ENCODE measurements around the gene SMC3.

Gene SMC3

GRCh38 chr10:110544958-110545537, 22.4 kb upstream of the SMC3 start:
- in situ Hi-C loops (cut with MboI; ENCODE audit: low sequenced_read_pairs): no loop called here

GRCh38 chr10:110546077-110546476, 21.4 kb upstream of the SMC3 start:
- in situ Hi-C loops (cut with MboI; ENCODE audit: low sequenced_read_pairs): no loop called here

- in situ Hi-C loops (cut with MboI; ENCODE audit: low sequenced_read_pairs): no loop called here
Observed at GRCh38 chr10:110546499-110547110, 20.9 kb upstream of the SMC3 start.

GRCh38 chr10:110547139-110547761, 20.2 kb upstream of the SMC3 start:
- in situ Hi-C loops (cut with MboI; ENCODE audit: low sequenced_read_pairs): no loop called here

- in situ Hi-C loops (cut with MboI; ENCODE audit: low sequenced_read_pairs): no loop called here
Observed at GRCh38 chr10:110548002-110548401, 19.5 kb upstream of the SMC3 start.

GRCh38 chr10:110549211-110549610, 18.3 kb upstream of the SMC3 start:
- in situ Hi-C loops (cut with MboI; ENCODE audit: low sequenced_read_pairs): no loop called here

GRCh38 chr10:110553905-110554304, 13.6 kb upstream of the SMC3 start:
- in situ Hi-C loops (cut with MboI; ENCODE audit: low sequenced_read_pairs): loop anchor here (25.0 kb wide), 1 partner anchor 242 kb away; the partner anchor contains the start of gene SMNDC1

- in situ Hi-C loops (cut with MboI; ENCODE audit: low sequenced_read_pairs): loop anchor here (25.0 kb wide), 1 partner anchor 244 kb away; the partner anchor contains the start of gene SMNDC1
Observed at GRCh38 chr10:110556296-110556695, 11.2 kb upstream of the SMC3 start.

- in situ Hi-C loops (cut with MboI; ENCODE audit: low sequenced_read_pairs): loop anchor here (25.0 kb wide), 1 partner anchor 245 kb away; the partner anchor contains the start of gene SMNDC1
Observed at GRCh38 chr10:110556969-110557601, 10.4 kb upstream of the SMC3 start.

GRCh38 chr10:110558041-110558440, 9.5 kb upstream of the SMC3 start:
- in situ Hi-C loops (cut with MboI; ENCODE audit: low sequenced_read_pairs): loop anchor here (25.0 kb wide), 1 partner anchor 246 kb away; the partner anchor contains the start of gene SMNDC1

GRCh38 chr10:110560012-110560411, 7.5 kb upstream of the SMC3 start:
- in situ Hi-C loops (cut with MboI; ENCODE audit: low sequenced_read_pairs): loop anchor here (25.0 kb wide), 1 partner anchor 248 kb away; the partner anchor contains the start of gene SMNDC1

- in situ Hi-C loops (cut with MboI; ENCODE audit: low sequenced_read_pairs): loop anchor here (25.0 kb wide), 1 partner anchor 249 kb away; the partner anchor contains the start of gene SMNDC1
Observed at GRCh38 chr10:110561292-110561691, 6.2 kb upstream of the SMC3 start.

- in situ Hi-C loops (cut with MboI; ENCODE audit: low sequenced_read_pairs): loop anchor here (25.0 kb wide), 1 partner anchor 250 kb away; the partner anchor contains the start of gene SMNDC1
Observed at GRCh38 chr10:110562348-110562747, 5.1 kb upstream of the SMC3 start.

- in situ Hi-C loops (cut with MboI; ENCODE audit: low sequenced_read_pairs): loop anchor here (25.0 kb wide), 1 partner anchor 251 kb away; the partner anchor contains the start of gene SMNDC1
Observed at GRCh38 chr10:110563132-110563531, 4.4 kb upstream of the SMC3 start.

- in situ Hi-C loops (cut with MboI; ENCODE audit: low sequenced_read_pairs): loop anchor here (25.0 kb wide), 1 partner anchor 254 kb away; the partner anchor contains the start of gene SMNDC1
Observed at GRCh38 chr10:110566472-110567200, 859 bp upstream of the SMC3 start.

GRCh38 chr10:110568055-110568735, 700 bp downstream of the SMC3 start:
- in situ Hi-C loops (cut with MboI; ENCODE audit: low sequenced_read_pairs): loop anchor here (25.0 kb wide), 1 partner anchor 256 kb away; the partner anchor contains the start of gene SMNDC1

- in situ Hi-C loops (cut with MboI; ENCODE audit: low sequenced_read_pairs): loop anchor here (25.0 kb wide), 1 partner anchor 257 kb away; the partner anchor contains the start of gene SMNDC1
Observed at GRCh38 chr10:110569122-110569521, 1.6 kb downstream of the SMC3 start.

- in situ Hi-C loops (cut with MboI; ENCODE audit: low sequenced_read_pairs): loop anchor here (25.0 kb wide), 1 partner anchor 257 kb away; the partner anchor contains the start of gene SMNDC1
Observed at GRCh38 chr10:110569736-110570135, 2.2 kb downstream of the SMC3 start.

GRCh38 chr10:110571093-110571743, 3.7 kb downstream of the SMC3 start:
- in situ Hi-C loops (cut with MboI; ENCODE audit: low sequenced_read_pairs): loop anchor here (25.0 kb wide), 1 partner anchor 259 kb away; the partner anchor contains the start of gene SMNDC1

All from hTERT RPE-1 (cell line).